Measurements from ENCODE around the gene YPEL1.

The YPEL1 gene

DNA sequence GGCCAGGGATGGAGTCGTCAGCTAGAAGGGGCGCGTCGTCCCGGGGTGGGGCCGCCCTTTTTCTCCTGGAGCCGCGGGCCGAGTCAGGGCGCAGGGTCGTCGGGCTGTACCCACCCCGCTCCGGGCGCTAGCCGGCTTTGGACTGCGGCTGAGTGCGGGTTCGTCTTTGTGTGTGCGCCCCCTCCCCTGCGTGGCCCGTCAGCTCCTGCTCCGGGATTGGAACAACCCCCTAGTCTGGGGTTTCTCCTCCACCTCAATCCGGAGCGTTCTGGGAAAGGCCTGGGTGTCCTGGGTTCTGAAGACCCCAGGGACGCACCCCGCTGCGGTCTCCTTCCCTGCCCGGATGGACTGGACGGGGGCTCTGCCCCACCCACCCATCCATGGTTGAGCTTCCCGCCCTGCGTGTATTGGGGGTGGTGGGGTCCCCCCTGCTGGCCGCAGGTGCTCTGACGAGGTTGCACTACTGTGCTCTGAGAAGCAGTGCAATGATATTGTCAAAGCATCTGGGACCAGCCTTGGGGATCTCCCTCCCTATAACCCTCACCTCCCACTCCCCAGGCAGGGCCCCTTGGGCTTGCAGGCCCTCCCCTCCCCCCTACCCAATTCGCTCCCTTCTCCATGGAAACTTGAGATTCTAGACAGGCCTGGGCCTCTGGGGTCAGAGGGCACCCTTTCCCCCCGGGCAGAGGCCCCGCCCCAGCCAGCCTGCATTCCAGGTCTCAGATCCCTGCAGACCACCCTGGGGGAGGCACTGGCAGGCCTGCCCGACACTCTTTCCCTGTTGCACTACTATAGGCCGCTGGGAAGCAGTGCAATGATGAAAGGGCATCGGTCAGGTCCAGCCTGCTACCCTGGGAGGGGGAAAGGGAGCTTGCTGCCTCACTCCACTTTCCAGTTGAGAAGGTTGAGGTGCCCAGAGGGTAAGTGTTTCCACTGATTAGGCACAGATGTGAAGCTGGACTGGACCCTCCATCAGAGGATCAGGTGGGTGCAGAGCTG, 82.7 kb downstream of the YPEL1 start:
- peak; percentile 29 for DNase-seq (ENCODE audit: low read depth)
- H3K4me3 ChIP-seq (ENCODE audit: low read depth, low read length): peak overlapping the region; percentile 93

DNA sequence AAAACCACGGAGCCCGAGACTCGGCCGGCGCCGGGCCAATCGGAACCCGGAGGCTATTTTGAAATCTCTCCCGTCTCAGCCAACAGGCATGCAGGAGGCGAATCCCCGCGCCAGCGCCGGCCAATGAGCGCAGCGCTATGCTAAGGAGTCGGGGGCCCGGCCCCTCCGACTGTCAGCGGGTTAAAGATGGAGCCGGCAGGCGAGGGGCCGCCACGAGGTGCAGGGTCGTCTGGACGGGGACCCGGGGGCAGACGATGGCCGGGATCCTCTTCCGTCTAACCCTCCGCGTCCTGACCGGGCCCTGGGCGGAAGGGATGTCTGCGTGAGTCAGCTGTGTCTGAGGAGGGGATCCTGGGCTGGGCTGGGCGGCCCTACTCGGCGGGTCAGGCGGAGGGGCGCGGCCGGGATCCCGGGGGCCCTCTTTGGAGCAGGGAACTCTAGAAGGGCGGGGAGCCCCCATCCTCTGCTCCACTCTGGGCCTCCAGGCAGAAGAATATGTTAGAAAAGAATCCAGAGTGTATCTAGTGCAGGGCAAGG, 83.5 kb downstream of the YPEL1 start:
- H3K4me3 ChIP-seq (ENCODE audit: low read depth, low read length): peak overlapping the region; percentile 93
- TF ChIP-seq, protein P1, sequence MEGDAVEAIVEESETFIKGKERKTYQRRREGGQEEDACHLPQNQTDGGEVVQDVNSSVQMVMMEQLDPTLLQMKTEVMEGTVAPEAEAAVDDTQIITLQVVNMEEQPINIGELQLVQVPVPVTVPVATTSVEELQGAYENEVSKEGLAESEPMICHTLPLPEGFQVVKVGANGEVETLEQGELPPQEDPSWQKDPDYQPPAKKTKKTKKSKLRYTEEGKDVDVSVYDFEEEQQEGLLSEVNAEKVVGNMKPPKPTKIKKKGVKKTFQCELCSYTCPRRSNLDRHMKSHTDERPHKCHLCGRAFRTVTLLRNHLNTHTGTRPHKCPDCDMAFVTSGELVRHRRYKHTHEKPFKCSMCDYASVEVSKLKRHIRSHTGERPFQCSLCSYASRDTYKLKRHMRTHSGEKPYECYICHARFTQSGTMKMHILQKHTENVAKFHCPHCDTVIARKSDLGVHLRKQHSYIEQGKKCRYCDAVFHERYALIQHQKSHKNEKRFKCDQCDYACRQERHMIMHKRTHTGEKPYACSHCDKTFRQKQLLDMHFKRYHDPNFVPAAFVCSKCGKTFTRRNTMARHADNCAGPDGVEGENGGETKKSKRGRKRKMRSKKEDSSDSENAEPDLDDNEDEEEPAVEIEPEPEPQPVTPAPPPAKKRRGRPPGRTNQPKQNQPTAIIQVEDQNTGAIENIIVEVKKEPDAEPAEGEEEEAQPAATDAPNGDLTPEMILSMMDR (IDR thresholded peaks at IDR 0.05; ENCODE audit: insufficient read depth, low read depth, low read length, missing control alignments): no peak
- peak; percentile 93 for DNase-seq (ENCODE audit: low read depth)

More for the DNA sequence above, 82.7 kb downstream of the YPEL1 start:
- TF ChIP-seq, protein P1 (IDR thresholded peaks at IDR 0.05; ENCODE audit: insufficient read depth, low read depth, low read length, missing control alignments): peak; percentile 5

DNA sequence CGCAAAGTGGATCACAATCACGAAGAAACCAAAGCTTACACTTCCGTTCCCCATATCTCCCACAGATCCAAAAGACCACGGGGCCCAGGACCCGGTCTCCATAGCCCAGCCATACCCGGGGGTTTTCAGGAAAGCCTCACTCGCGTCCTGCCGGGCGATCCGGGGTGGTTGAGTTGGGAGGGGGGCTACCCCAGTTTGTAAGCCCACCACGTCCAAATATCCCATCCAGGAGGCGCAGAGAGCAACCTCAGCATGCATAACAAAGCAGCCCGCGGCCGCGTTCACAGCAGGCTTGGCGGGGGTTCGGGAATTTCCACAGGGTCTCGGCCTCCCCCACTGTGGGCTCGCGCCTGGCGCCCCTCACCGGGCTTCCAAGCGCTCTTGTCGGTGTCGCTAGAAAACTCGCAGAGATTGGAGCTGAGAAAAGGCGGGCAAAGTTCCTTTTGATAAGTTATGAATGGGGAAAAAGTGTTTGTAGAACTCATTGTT, 84.0 kb downstream of the YPEL1 start:
- DNase-seq (ENCODE audit: low read depth): no peak
- TF ChIP-seq, protein P1 (IDR thresholded peaks at IDR 0.05; ENCODE audit: insufficient read depth, low read depth, low read length, missing control alignments): no peak
- H3K4me3 ChIP-seq (ENCODE audit: low read depth, low read length): peak overlapping the region; percentile 93

DNA sequence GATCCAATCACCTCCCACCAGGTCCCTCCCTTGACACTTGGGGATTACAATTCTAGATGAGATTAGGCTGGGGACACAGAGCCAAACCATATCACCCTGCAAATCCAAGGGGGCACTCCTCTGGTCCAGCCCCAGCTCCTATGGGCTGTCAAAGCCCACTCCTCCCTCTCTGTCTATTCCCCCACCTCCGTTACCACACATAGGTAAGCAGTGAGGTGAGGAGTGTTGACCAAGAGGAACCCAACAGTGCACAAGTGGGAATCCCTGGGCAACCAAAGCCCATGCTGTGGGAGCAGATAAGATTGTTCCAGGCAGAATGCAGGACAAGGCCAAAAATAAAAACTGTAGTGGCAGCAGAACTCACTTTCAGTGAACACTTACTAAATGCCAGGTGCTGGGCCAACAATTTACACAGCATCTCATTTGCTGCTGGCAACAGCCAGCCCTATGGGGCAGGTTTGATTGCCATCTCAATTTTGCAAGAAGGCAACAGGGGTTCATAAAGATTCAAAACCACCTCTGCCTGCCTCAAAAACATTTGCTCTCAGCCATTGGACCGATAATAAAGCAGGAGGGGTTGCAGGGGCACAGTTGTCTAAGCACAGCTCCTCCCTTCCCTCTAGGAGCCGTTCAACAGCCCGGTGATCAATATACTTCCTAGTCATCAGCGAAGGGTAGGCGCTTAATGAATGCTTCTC, 84.6 kb downstream of the YPEL1 start:
- peak overlapping the region; percentile 93 for H3K4me3 ChIP-seq (ENCODE audit: low read depth, low read length)
- TF ChIP-seq, protein P1 (IDR thresholded peaks at IDR 0.05; ENCODE audit: insufficient read depth, low read depth, low read length, missing control alignments): no peak
- DNase-seq (ENCODE audit: low read depth): peak; percentile 37

DNA sequence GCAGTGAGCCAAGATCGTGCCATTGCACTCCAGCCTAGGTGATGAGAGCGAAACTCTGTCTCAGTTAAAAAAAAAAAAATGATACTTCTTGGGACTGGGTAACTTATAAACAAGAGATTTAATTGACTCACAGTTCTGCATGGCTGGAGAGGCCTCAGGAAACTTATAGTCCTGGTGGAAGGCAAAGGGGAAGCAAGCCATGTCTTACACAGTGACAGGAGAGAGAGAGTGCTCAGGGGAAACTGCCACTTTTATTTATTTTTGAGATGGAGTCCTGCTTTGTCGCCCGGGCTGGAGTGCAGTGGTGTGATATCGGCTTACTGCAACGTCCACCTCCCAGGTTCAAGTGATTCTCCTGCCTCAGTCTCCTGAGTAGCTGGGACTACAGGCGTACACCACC, 85.3 kb downstream of the YPEL1 start:
- DNase-seq (ENCODE audit: low read depth): no peak
- TF ChIP-seq, protein P1 (IDR thresholded peaks at IDR 0.05; ENCODE audit: insufficient read depth, low read depth, low read length, missing control alignments): no peak
- H3K4me3 ChIP-seq (ENCODE audit: low read depth, low read length): no peak overlapping the region

Data from GM12865 (cell line).